Measurements from ENCODE around the gene SNX25.

Gene SNX25

DNA sequence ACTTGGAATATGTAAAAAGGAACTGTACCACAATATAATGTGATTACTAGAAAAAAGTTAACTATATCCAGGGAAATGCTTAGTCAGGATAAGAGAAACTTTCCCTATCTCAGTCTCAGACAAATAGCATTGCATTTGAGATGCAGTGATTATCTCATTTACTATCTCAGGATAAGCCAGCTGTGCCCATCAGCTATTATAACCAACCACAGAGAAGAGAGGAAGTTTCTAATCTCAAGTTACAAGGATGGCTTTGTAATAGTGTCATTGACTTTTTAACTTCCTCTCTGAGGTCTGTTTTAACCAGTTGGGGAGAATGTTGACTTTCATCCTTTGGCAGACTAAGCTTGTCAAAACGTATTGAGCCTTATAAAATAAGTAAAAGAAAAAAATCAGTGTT lies 56.5 kb downstream of the SNX25 start:
- peak; percentile 29 for DNase-seq (ENCODE audit: low spot score)

- DNase-seq (ENCODE audit: low spot score) = no peak
Measured at GRCh38 chr4:185269286-185269685, 59.9 kb downstream of the SNX25 start.

DNA sequence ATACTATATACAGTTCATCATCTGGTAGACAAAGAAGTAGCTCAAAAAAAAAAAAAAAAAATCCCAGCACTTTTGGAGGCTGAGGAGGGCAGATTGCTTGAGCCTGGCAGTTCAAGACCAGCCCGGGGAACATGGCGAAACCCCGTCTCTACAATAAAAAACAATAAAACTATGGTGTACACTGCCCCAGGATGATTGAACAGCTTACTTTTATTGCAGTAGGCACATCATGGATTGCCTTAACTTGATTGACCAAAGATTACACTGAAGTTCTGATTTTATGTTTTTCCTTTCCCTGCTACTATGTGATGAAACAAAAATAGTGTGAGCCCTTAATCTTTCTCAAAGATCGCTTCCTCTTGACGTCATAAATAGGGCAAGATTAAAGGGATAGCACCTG lies 60.6 kb downstream of the SNX25 start:
- DNase-seq (ENCODE audit: low spot score) = no peak

DNA sequence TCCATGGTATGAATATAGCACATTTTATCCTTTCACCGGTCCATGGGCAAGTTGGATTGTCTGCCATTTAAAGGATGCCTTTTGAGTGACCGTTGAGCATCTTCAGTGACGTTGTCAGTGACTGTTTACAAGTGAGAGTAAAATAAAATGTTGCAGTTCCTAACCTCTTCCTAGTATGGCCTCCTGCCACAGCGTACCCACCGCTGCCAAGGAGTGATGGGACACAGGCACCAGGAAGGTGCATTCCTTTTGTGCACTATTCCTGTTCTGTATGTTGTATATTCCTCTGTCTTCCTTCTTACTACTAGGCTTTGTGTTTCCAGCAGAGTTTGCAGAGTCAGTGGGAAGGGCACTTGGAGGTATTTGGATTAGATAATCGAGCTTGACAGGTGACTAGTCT lies 61.5 kb downstream of the SNX25 start:
- no peak for DNase-seq (ENCODE audit: low spot score)

- no peak for DNase-seq (ENCODE audit: low spot score)
Measured at GRCh38 chr4:185272245-185272644, 62.8 kb downstream of the SNX25 start.

DNA sequence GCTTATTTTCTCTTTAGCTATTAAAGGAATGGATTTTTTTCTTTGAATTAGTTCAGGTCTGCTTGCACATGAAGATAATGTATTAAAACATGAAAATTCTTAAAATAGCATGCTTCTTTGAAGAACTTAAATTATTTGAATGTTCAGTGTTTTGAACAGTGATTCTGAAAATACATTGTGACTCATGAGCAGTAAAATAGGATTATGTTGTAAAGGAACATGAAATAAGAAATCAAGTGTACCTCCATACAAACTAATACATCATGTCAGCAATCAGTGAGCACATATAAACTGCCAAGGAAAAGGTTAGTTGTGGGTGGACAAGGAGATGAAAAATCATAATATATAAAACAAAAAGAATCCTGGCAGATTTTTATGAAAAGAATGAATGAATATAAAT lies 66.1 kb downstream of the SNX25 start:
- peak; percentile 6 for DNase-seq (ENCODE audit: low spot score)

DNA sequence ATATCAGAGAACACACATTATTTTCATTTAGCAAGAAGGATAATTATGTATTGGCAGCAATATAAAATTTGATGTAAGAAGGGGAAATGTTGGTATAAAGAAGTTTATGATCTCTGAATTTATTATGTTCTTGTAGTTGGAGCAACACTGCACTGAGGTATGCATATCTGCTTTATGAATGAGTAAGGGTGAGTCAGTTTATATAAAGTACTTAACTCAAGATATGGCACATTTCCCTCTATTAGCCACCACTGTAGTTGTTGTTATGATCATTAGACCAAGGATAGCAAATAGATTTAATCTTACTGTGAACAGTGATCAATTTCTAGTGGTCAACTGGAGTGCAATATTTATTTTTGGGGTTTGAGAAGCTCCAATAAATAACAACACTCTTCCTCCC lies 66.6 kb downstream of the SNX25 start:
- DNase-seq (ENCODE audit: low spot score) = peak; percentile 7

DNA sequence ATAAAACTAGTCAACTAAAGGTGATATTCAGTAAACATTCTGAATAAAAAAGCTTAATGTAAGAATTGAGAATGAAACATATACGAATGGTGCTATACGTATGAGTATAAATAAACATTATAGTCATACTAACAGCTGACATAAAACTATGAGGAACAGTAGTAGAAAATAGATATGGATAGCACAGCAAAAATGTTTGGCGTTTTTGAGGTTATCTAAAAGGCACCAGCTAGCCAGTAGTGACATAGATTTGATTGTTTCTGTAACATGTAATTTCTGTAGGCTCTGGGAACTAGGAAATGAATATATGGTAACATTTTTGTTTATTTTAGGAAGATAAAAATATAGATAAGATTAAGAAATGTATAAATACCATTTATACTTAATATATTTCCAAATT lies 69.3 kb downstream of the SNX25 start:
- DNase-seq (ENCODE audit: low spot score) = no peak

GRCh38 chr4:185280608-185281007 lies 71.2 kb downstream of the SNX25 start:
- no peak for DNase-seq (ENCODE audit: low spot score)

DNA sequence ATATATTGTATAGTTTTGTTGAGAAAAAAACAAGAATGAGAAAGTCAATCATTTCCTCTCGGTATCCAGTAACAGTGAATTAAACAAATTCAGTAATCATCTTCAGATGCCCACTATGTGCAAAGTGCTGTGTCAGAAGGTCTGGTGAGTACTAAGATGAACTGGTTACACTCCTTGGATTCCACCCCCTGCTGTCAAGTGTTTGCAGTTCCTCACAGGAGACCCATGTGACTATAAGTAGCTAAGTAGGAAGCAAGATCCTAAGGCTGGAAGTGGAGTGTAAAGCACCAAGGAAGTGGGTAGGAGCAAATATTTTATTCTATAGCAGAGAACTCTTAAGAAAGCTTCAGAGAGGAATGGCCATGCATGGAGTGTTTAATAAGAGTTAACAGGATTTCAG lies 73.6 kb downstream of the SNX25 start:
- DNase-seq (ENCODE audit: low spot score) = peak; percentile 17

DNA sequence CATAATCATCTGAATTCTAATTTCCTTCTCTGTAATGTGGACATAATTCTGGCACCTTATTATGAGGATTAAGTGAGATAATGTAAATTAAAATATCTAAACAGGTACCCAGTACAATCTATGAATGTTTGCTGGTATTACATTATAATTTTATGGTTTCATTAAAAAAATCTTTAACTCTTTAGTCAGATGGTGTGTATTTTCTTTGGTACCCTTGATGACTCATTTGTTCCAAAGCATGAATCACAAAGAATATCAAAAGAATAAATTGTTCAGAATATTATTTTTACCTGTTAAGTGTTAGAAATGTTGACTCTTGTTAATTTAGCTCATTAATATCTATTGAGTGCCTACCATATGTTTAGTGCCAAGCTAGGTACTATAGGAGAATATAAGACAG lies 74.3 kb downstream of the SNX25 start:
- no peak for DNase-seq (ENCODE audit: low spot score)

DNA sequence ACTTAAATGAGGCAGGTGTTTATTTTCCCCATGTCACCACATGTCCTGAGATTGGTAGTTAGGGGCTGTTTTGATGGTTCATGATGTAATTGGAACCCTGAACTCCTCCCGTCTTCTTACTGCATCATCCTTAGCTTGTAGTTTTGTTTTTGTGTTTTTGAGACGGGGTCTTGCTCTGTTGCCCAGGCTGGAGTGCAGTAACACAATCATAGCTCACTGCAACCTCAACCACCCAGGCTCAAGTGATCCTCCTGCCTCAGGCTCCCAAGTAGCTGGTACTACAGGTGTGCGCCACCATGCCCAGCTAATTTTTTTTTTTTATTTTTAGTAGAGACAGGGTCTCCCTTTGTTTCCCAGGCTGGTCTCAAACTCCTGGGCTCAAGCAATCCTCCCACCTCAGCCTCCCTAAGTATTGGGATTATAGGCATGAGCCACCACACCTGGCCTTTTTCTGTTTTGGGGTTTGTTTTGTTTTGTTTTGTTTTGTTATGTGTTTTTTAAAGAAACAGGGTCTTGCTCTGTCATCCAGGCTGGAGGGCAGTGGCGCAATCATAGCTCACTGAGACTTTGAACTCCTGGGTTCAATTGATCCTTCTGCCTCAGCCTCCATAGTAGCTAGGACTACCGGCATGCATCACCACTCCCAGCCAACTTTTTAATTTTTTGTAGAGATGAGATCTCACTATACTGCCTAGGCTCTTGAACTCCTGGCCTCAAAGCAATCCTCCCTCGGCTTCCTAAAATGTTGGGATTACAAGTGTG lies 76.4 kb downstream of the SNX25 start:
- DNase-seq (ENCODE audit: low spot score) = no peak

- DNase-seq (ENCODE audit: low spot score) = no peak
Measured at GRCh38 chr4:185286571-185286970, 77.2 kb downstream of the SNX25 start.

DNA sequence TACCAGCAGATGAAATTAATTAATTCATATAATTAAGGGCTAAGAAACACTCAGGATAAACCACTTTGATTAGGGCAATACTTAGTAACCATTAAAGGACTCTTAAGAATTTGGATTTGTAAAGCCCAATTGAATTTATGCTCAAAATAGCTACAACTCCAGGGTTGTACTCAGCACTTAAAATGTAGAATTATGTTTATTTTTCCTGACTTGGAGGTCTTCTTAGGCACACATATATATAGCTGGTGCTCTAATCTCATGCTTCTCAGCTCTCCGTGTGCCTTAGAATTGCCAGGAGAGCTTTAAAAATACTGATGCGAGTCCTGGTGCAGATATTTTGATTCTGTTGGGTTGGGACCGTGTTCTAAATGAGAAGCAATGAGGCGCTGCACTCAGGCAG lies 77.6 kb downstream of the SNX25 start:
- no peak for DNase-seq (ENCODE audit: low spot score)

- DNase-seq (ENCODE audit: low spot score) = no peak
Measured at GRCh38 chr4:185290018-185290607, 80.7 kb downstream of the SNX25 start.

GRCh38 chr4:185290656-185291055 lies 81.3 kb downstream of the SNX25 start:
- no peak for DNase-seq (ENCODE audit: low spot score)

- no peak for DNase-seq (ENCODE audit: low spot score)
Measured at GRCh38 chr4:185293202-185293601, 83.8 kb downstream of the SNX25 start.

DNA sequence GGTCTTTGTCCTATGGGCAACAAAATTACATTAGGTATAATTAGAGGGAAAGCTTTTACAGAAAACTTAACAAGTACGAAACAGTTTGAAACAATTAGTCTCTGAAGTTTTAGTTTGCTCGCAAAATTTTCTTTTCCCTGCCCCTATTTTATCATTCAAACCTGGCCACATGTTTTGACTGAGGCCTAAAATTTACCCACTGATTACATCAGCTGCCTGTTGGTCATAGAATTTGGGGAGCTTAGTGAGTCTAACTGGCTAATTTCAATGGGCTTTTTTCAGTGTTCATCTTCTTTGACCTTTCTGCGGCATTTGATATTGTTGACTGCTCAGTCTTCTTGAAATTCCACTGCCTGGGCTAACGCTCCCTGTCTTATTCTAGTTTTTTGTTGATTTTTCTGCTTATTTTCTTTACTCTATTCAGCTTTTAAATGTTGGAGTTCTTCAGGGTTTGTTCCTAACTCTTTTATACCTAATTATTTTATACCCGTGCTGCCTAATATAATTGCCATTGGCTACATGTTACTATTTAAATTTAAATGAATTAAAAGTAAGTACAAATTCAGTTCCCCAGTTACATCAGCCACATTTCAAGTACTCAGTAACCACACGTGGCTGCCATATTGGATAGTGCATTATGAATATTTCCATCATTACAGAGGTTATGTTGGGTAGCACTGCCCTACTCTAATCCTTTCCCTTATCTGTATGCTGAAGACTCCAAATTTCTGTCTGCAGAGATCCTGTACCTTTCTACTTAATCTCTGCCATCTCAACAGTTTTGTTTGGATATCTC lies 87.5 kb downstream of the SNX25 start:
- no peak for DNase-seq (ENCODE audit: low spot score)

GRCh38 chr4:185298728-185299430 lies 89.5 kb downstream of the SNX25 start:
- DNase-seq (ENCODE audit: low spot score) = no peak

- DNase-seq (ENCODE audit: low spot score) = no peak
Measured at GRCh38 chr4:185304541-185304940, 95.1 kb downstream of the SNX25 start.

- no peak for DNase-seq (ENCODE audit: low spot score)
Measured at GRCh38 chr4:185304944-185305690, 95.7 kb downstream of the SNX25 start.

GRCh38 chr4:185305979-185306442 lies 96.6 kb downstream of the SNX25 start:
- peak; percentile 80 for DNase-seq (ENCODE audit: low spot score)
